Panc1 (cell line): ENCODE data around the gene EXTL1. TPM values are rescaled to one million over a fixed set of nuclear protein-coding genes. Genes with fewer than 3 reads are reported as not detected.

Experiments
- ATAC-seq: fragments of 200-7000 bp; cut with Tn5 transposase; 2 replicates; pipeline ENCODE4 v1.9.1; 2020; ENCODE audit warnings: mild to moderate bottlenecking, moderate library complexity
- BruUV-seq: library from RNA; stranded (reverse); fragments of 400-500 nt; replicated peaks from 2 replicates; lab custom pipeline; 2021; lab: Mats Ljungman, UMichigan
- CTCF ChIA-PET: fragments of 300-600 bp; sonication (Branson Sonifier 250); formaldehyde crosslinking; loops from one replicate; lab custom pipeline; 2022; ENCODE audit warnings: antibody characterized with exemption; lab: Charles Lee
- POLR2A ChIA-PET: fragments of 300-600 bp; sonication (Branson Sonifier 250); formaldehyde crosslinking; loops from one replicate; lab custom pipeline; 2022; ENCODE audit warnings: antibody characterized with exemption; lab: Charles Lee
- DNase-seq: peaks from one replicate; pipeline ENCODE4 v3.0.0-alpha.2; 2010; ENCODE audit warnings: low read depth, low spot score
- H3K27ac ChIP-seq: 2 replicates; pipeline ENCODE4 v1.5.1; 2011; ENCODE audit warnings: mild to moderate bottlenecking, low read length, inconsistent platforms
- H3K27me3 ChIP-seq: fragments of 200-500 bp; sonication (Bioruptor generic); 2 replicates; pipeline ENCODE4 v1.6.0; 2014; ENCODE audit warnings: low read length, inconsistent platforms; ENCODE audit not compliant: control insufficient read depth, insufficient read depth
- H3K36me3 ChIP-seq: fragments of 200-500 bp; sonication (Bioruptor generic); 2 replicates; pipeline ENCODE4 v1.5.1; 2014; ENCODE audit warnings: inconsistent platforms, mild to moderate bottlenecking, low read length, moderate library complexity; ENCODE audit not compliant: control insufficient read depth, insufficient read depth
- H3K4me1 ChIP-seq: 2 replicates; pipeline ENCODE4 v1.5.1; 2011; ENCODE audit warnings: inconsistent platforms, mild to moderate bottlenecking, low read length, moderate library complexity; ENCODE audit not compliant: control insufficient read depth, insufficient read depth
- H3K4me3 ChIP-seq, 2 experiments: 2 replicates each; pipeline ENCODE4 v1.5.1; 2011 to 2012; ENCODE audit warnings: low read depth in 2 of 2, low read length in 2 of 2, mild to moderate bottlenecking in 2 of 2, inconsistent platforms in 1 of 2, moderate library complexity in 1 of 2
- H3K9me3 ChIP-seq: fragments of 200-500 bp; sonication (Bioruptor generic); 2 replicates; pipeline ENCODE4 v1.5.1; 2014; ENCODE audit warnings: low read depth, mild to moderate bottlenecking, inconsistent platforms, low read length, moderate library complexity; ENCODE audit not compliant: control insufficient read depth, insufficient read depth
- CTCF ChIP-seq: fragments of 450-650 bp; IDR thresholded peaks from 2 replicates; pipeline ENCODE4 v1.5.1; 2017; ENCODE audit warnings: mild to moderate bottlenecking
- POLR2AphosphoS5 ChIP-seq: IDR thresholded peaks from 2 replicates; pipeline ENCODE4 v1.6.1; 2012; ENCODE audit warnings: mild to moderate bottlenecking, low read depth, low read length, moderate library complexity
- SIN3A ChIP-seq: IDR thresholded peaks from 2 replicates; pipeline ENCODE4 v1.6.1; 2012; ENCODE audit warnings: low read depth, mild to moderate bottlenecking, low read length, moderate library complexity, borderline replicate concordance; ENCODE audit not compliant: insufficient read depth
- TCF7L2 ChIP-seq: IDR thresholded peaks from 2 replicates; pipeline ENCODE4 v1.6.1; 2011; ENCODE audit warnings: mild to moderate bottlenecking, low read depth, low read length, inconsistent platforms
- in situ Hi-C: cut with HindIII; loops from 2 replicates; pipeline ENCODE4 v1.10.0; 2016; ENCODE audit warnings: low sequenced_read_pairs, low pct_unique_long_range_greater_than_20kb
- intact Hi-C: fragments of 100-400 bp; cut with micrococcal nuclease; formaldehyde crosslinking; loops from one replicate; pipeline ENCODE4 v1.10.0; 2022; ENCODE audit not compliant: unreplicated experiment
- total RNA-seq: library from RNA; stranded (reverse); gene quantifications from one replicate; pipeline ENCODE4 v1.2.1, GENCODE V29; 2021; ENCODE audit not compliant: unreplicated experiment
- TF ChIP-seq, protein P1 (sequence below), 2 experiments: IDR thresholded peaks; 2 replicates each; pipeline ENCODE4 v1.6.1; 2011 to 2012; ENCODE audit warnings: low read depth in 2 of 2, control low read depth in 1 of 2, low read length in 1 of 2, mild to moderate bottlenecking in 1 of 2, moderate library complexity in 1 of 2; ENCODE audit not compliant: insufficient read depth in 1 of 2

EXTL1 gene
- total RNA-seq, 1 experiment from 2014 or later, result 0.10 TPM

- peak within 1 kb of the TSS; percentile 13 to 25; a peak in 3 of 4 replicates for H3K4me3 ChIP-seq
- BruUV-seq, result no TSS peak
- POLR2A ChIA-PET, result no interaction called here
- no peaks in the 10 kb centered on the region for H3K36me3 ChIP-seq
- H3K27me3 ChIP-seq, result peaks cover 15% of the 10 kb centered on the region
- no peaks in the 10 kb centered on the region for H3K9me3 ChIP-seq
- in situ Hi-C loops (no loop called here), intact Hi-C loops (no loop called here)
- ATAC-seq (peak; percentile 56), DNase-seq (no peak)
- no peaks in the 10 kb centered on the region; the same call in 1 of the 2 replicates for H3K4me1 ChIP-seq
- no peak for TF ChIP-seq SIN3A
- TF ChIP-seq, protein P1, sequence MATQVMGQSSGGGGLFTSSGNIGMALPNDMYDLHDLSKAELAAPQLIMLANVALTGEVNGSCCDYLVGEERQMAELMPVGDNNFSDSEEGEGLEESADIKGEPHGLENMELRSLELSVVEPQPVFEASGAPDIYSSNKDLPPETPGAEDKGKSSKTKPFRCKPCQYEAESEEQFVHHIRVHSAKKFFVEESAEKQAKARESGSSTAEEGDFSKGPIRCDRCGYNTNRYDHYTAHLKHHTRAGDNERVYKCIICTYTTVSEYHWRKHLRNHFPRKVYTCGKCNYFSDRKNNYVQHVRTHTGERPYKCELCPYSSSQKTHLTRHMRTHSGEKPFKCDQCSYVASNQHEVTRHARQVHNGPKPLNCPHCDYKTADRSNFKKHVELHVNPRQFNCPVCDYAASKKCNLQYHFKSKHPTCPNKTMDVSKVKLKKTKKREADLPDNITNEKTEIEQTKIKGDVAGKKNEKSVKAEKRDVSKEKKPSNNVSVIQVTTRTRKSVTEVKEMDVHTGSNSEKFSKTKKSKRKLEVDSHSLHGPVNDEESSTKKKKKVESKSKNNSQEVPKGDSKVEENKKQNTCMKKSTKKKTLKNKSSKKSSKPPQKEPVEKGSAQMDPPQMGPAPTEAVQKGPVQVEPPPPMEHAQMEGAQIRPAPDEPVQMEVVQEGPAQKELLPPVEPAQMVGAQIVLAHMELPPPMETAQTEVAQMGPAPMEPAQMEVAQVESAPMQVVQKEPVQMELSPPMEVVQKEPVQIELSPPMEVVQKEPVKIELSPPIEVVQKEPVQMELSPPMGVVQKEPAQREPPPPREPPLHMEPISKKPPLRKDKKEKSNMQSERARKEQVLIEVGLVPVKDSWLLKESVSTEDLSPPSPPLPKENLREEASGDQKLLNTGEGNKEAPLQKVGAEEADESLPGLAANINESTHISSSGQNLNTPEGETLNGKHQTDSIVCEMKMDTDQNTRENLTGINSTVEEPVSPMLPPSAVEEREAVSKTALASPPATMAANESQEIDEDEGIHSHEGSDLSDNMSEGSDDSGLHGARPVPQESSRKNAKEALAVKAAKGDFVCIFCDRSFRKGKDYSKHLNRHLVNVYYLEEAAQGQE (IDR thresholded peaks at IDR 0.05; ENCODE audit: insufficient read depth in 1 of 2, low read depth in 2 of 2, low read length in 1 of 2), result no peak
- no peak for TF ChIP-seq CTCF
- TF ChIP-seq POLR2AphosphoS5, result no peak
- TF ChIP-seq TCF7L2, result no peak
- H3K27ac ChIP-seq, result no peak within 1 kb of the TSS
- CTCF ChIA-PET, result interaction anchor here (0.6 to 1.3 kb wide), 2 partner anchors 9 to 10 kb away, joined by 3 to 9 read pairs; no protein-coding TSS in a partner anchor
These were observed 24.2 kb downstream of the EXTL1 start, which contains the start of gene SLC30A2 for GRCh38 chr1:26045722-26046245. Gene SLC30A2 (minus strand): TSS chr1:26046118. CDS start chr1:26045896, 222 bp downstream.

DNA sequence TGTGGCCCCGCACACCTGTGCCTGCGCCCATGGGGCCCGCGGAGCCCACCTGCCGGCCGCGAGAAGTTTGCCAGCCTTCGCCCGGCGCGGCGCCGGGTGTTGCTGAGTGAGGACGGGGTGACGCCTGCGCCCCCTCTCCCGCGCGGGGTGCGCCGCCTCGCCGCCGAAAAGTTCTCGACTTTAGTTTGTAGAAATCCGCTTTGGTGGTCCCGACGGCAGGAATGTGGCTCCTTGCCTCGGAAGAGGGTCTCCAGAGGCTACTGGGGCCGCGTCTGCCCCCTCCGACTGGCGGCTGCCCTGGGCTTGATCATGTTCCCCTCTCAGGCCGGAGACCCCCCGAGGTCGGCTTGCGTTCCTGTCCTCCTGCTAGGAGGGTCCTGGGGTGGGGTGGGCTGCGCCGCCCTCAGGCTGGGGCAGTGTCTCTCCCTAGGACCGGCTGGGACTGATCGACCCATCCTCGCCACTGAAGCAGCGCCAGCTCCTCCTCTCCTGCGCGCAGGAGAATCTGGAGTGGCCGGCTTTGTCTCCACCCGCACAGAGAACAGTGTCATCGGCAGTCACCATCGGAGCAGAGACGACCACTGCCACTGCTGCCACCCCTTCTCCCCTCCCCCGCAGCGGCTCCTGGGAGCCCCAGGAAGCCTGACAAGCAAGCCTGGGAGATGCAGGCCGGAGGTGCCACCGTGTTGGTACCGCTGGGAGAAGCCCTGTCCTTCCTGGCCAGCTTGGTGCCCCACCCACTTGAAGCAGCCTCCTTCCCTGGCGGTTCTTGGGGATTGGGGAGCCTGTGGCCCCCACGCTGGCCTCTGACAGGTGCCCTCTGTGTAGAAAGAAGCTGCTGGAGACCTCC is 24.9 kb downstream of the EXTL1 start:
- ChIA-PET POLR2A (no interaction called here), CTCF (no interaction called here)
- no peak for DNase-seq
- in situ Hi-C loops, result no loop called here
- H3K36me3 ChIP-seq, result no peaks in the 10 kb centered on the region
- no peak overlapping the region for H3K27ac ChIP-seq
- TF ChIP-seq SIN3A (no peak), TCF7L2 (no peak), CTCF (no peak), POLR2AphosphoS5 (no peak)
- TF ChIP-seq, protein P1 (IDR thresholded peaks at IDR 0.05; ENCODE audit: insufficient read depth in 1 of 2, low read depth in 2 of 2, low read length in 1 of 2), result no peak
- peak; percentile 46 for ATAC-seq
- intact Hi-C loops, result no loop called here
- peaks cover 15% of the 10 kb centered on the region for H3K27me3 ChIP-seq
- BruUV-seq, result no TSS peak
- H3K9me3 ChIP-seq, result no peaks in the 10 kb centered on the region
- H3K4me3 ChIP-seq, result peak overlapping the region; percentile 13 to 25; a peak in 3 of 4 replicates
- H3K4me1 ChIP-seq, result no peaks in the 10 kb centered on the region; the same call in 1 of the 2 replicates
